BLaER1 treated with 17β-estradiol and CSF1 and Interleukin-3, amounts not matched to agents 10 nM and 100 nM (cell line): Measurements from ENCODE around the gene HOXC11.
A peak's percentile ranks its signal among the peaks of the same experiment; 100 is the strongest.

Source experiments
- H3K27ac ChIP-seq, 11 experiments: shearing (Covaris generic); formaldehyde crosslinking; 2 replicates each; pipeline ENCODE4 v1.8.1; 2022
- H3K27me3 ChIP-seq, 11 experiments: shearing (Covaris generic); formaldehyde crosslinking; 2 replicates each; pipeline ENCODE4 v1.8.1; 2022
- H3K36me3 ChIP-seq, 11 experiments: shearing (Covaris generic); formaldehyde crosslinking; 2 replicates each; pipeline ENCODE4 v1.8.1; 2022
- H3K4me1 ChIP-seq, 10 experiments: shearing (Covaris generic); formaldehyde crosslinking; 2 replicates each; pipeline ENCODE4 v1.8.1; 2022
- H3K4me2 ChIP-seq, 11 experiments: shearing (Covaris generic); formaldehyde crosslinking; 2 replicates each; pipeline ENCODE4 v1.8.1; 2022
- H3K4me3 ChIP-seq, 10 experiments: shearing (Covaris generic); formaldehyde crosslinking; 2 replicates each; pipeline ENCODE4 v1.8.1; 2022
- H3K9ac ChIP-seq, 11 experiments: shearing (Covaris generic); formaldehyde crosslinking; 2 replicates each; pipeline ENCODE4 v1.8.1; 2022
- H3K9me3 ChIP-seq, 11 experiments: shearing (Covaris generic); formaldehyde crosslinking; replicated peaks in 1 of 11; 2 replicates each; pipeline ENCODE4 v1.8.1; 2022
- H4K20me1 ChIP-seq, 11 experiments: shearing (Covaris generic); formaldehyde crosslinking; 2 replicates each; pipeline ENCODE4 v1.8.1; 2022
- Cebpa-rat ChIP-seq, 11 experiments: shearing (Covaris generic); IDR thresholded peaks; 2 replicates each; pipeline ENCODE4 v1.8.1; 2022

HOXC11 gene

GRCh38 chr12:53955036-53955775, 17.7 kb upstream of the HOXC11 start:
- peaks cover 9 to 68% (median 23%) of the 10 kb centered on the region in 11 experiments; a peak in 19 of 22 replicates for H3K9me3 ChIP-seq
- peaks cover 100% of the 10 kb centered on the region in 11 experiments for H3K27me3 ChIP-seq
- H3K4me1 ChIP-seq = peaks cover 0 to 9% (median 7%) of the 10 kb centered on the region in 10 experiments; a peak in 8 of 20 replicates
- H3K4me2 ChIP-seq = no peak overlapping the region
- no peak overlapping the region for H3K9ac ChIP-seq
- H3K27ac ChIP-seq = no peak overlapping the region
- peak overlapping the region in 1 of 10 experiments; percentile 11; a peak in 1 of 20 replicates for H3K4me3 ChIP-seq
- no peak for TF ChIP-seq Cebpa-rat (IDR thresholded peaks at IDR 0.05)
- peaks cover 0 to 95% (median 81%) of the 10 kb centered on the region in 11 experiments; a peak in 17 of 22 replicates for H4K20me1 ChIP-seq
- H3K36me3 ChIP-seq = no peaks in the 10 kb centered on the region

- Histone ChIP-seq H3K4me1 (peaks cover 0 to 9% (median 7%) of the 10 kb centered on the region in 10 experiments; a peak in 8 of 20 replicates), H4K20me1 (peaks cover 0 to 94% (median 75%) of the 10 kb centered on the region in 11 experiments; a peak in 17 of 22 replicates), H3K9ac (no peak overlapping the region), H3K4me2 (no peak overlapping the region), H3K4me3 (no peak overlapping the region), H3K27me3 (peaks cover 100% of the 10 kb centered on the region in 11 experiments), H3K9me3 (peaks cover 9 to 68% (median 27%) of the 10 kb centered on the region in 11 experiments; a peak in 19 of 22 replicates), H3K36me3 (no peaks in the 10 kb centered on the region), H3K27ac (no peak overlapping the region)
- TF ChIP-seq Cebpa-rat (IDR thresholded peaks at IDR 0.05) = no peak
Observed at GRCh38 chr12:53955776-53956250, 17.1 kb upstream of the HOXC11 start.

GRCh38 chr12:53956251-53956887, 16.6 kb upstream of the HOXC11 start:
- peak overlapping the region in 5 of 11 experiments; percentile 2 to 20 (median 10); a peak in 4 of 22 replicates for H3K4me2 ChIP-seq
- no peak overlapping the region for H3K27ac ChIP-seq
- H3K27me3 ChIP-seq = peaks cover 100% of the 10 kb centered on the region in 11 experiments
- no peak overlapping the region for H3K9ac ChIP-seq
- H3K36me3 ChIP-seq = no peaks in the 10 kb centered on the region
- TF ChIP-seq Cebpa-rat (IDR thresholded peaks at IDR 0.05) = no peak
- H3K9me3 ChIP-seq = peaks cover 9 to 71% (median 32%) of the 10 kb centered on the region in 11 experiments; a peak in 19 of 22 replicates
- H3K4me3 ChIP-seq = no peak overlapping the region
- peaks cover 0 to 94% (median 75%) of the 10 kb centered on the region in 11 experiments; a peak in 17 of 22 replicates for H4K20me1 ChIP-seq
- H3K4me1 ChIP-seq = peaks cover 0 to 9% (median 7%) of the 10 kb centered on the region in 10 experiments; a peak in 8 of 20 replicates

- peaks cover 100% of the 10 kb centered on the region in 11 experiments for H3K27me3 ChIP-seq
- no peak overlapping the region for H3K27ac ChIP-seq
Observed at GRCh38 chr12:53956914-53957536, 15.9 kb upstream of the HOXC11 start.

GRCh38 chr12:53958128-53958527, 14.8 kb upstream of the HOXC11 start:
- TF ChIP-seq Cebpa-rat (IDR thresholded peaks at IDR 0.05) = no peak
- Histone ChIP-seq H3K4me2 (no peak overlapping the region), H3K9me3 (peaks cover 9 to 68% (median 37%) of the 10 kb centered on the region in 11 experiments; a peak in 19 of 22 replicates), H3K9ac (no peak overlapping the region), H3K27me3 (peaks cover 100% of the 10 kb centered on the region in 11 experiments), H3K4me3 (no peak overlapping the region), H4K20me1 (peaks cover 0 to 89% (median 63%) of the 10 kb centered on the region in 11 experiments; a peak in 16 of 22 replicates), H3K36me3 (no peaks in the 10 kb centered on the region), H3K27ac (no peak overlapping the region), H3K4me1 (peaks cover 0 to 9% (median 7%) of the 10 kb centered on the region in 10 experiments; a peak in 8 of 20 replicates)

More at GRCh38 chr12:53956914-53957536, 15.9 kb upstream of the HOXC11 start:
- TF ChIP-seq Cebpa-rat (IDR thresholded peaks at IDR 0.05) = no peak
- Histone ChIP-seq H3K4me2 (peak overlapping the region in 5 of 11 experiments; percentile 2 to 20 (median 10); a peak in 4 of 22 replicates), H3K36me3 (no peaks in the 10 kb centered on the region), H3K4me1 (peaks cover 0 to 9% (median 7%) of the 10 kb centered on the region in 10 experiments; a peak in 8 of 20 replicates), H3K9me3 (peaks cover 9 to 72% (median 34%) of the 10 kb centered on the region in 11 experiments; a peak in 19 of 22 replicates), H3K9ac (no peak overlapping the region), H3K4me3 (no peak overlapping the region), H4K20me1 (peaks cover 0 to 94% (median 74%) of the 10 kb centered on the region in 11 experiments; a peak in 17 of 22 replicates)

GRCh38 chr12:53959314-53959713, 13.6 kb upstream of the HOXC11 start:
- Histone ChIP-seq H3K9me3 (peaks cover 13 to 69% (median 45%) of the 10 kb centered on the region in 11 experiments; a peak in 20 of 22 replicates), H3K9ac (no peak overlapping the region), H3K27me3 (peaks cover 100% of the 10 kb centered on the region in 11 experiments), H4K20me1 (peaks cover 0 to 90% (median 63%) of the 10 kb centered on the region in 11 experiments; a peak in 16 of 22 replicates), H3K4me2 (no peak overlapping the region), H3K4me1 (peaks cover 0 to 9% (median 7%) of the 10 kb centered on the region in 10 experiments; a peak in 9 of 20 replicates), H3K27ac (no peak overlapping the region), H3K36me3 (no peaks in the 10 kb centered on the region), H3K4me3 (no peak overlapping the region)
- TF ChIP-seq Cebpa-rat (IDR thresholded peaks at IDR 0.05) = no peak

GRCh38 chr12:53960187-53961024, 12.5 kb upstream of the HOXC11 start:
- H3K36me3 ChIP-seq = no peaks in the 10 kb centered on the region
- no peak overlapping the region for H3K9ac ChIP-seq
- H3K27ac ChIP-seq = no peak overlapping the region
- H3K4me1 ChIP-seq = peaks cover 0 to 9% (median 8%) of the 10 kb centered on the region in 10 experiments; a peak in 9 of 20 replicates
- peaks cover 0 to 89% (median 64%) of the 10 kb centered on the region in 11 experiments; a peak in 16 of 22 replicates for H4K20me1 ChIP-seq
- peaks cover 100% of the 10 kb centered on the region in 11 experiments for H3K27me3 ChIP-seq
- H3K9me3 ChIP-seq = peaks cover 5 to 66% (median 39%) of the 10 kb centered on the region in 11 experiments; a peak in 19 of 22 replicates
- no peak overlapping the region for H3K4me2 ChIP-seq
- no peak overlapping the region for H3K4me3 ChIP-seq
- no peak for TF ChIP-seq Cebpa-rat (IDR thresholded peaks at IDR 0.05)
